Esophagus squamous epithelium (tissue), 5 donors: ENCODE measurements around the gene MICAL3. TPM values are rescaled to one million over a fixed set of nuclear protein-coding genes. Genes with fewer than 3 reads are reported as not detected.
"Not testable (repeated sequence)": the region's sequence is repeated elsewhere in the genome, so short reads cannot be mapped to it uniquely, and the experiment has no call there.

Experiments
- DNase-seq: peaks from one replicate; lab custom pipeline; 2025; lab: John Stamatoyannopoulos, UW
- H3K27ac ChIP-seq, 4 donors: fragments of 200-600 bp; sonication (generic); one replicate each; pipeline ENCODE4 v1.5.1; 2016 to 2019; ENCODE audit warnings: mild to moderate bottlenecking in 1 of 4
- H3K27me3 ChIP-seq, 4 donors: fragments of 200-600 bp; sonication (generic); 1 replicate in 3 of 4; 2 replicates in 1 of 4; pipeline versions ENCODE4 v1.5.1 to v1.6.0; 2017 to 2021; ENCODE audit warnings: antibody characterized with exemption in 1 of 4
- H3K36me3 ChIP-seq, 3 donors: fragments of 200-600 bp; sonication (generic); one replicate each; pipeline ENCODE4 v1.5.1; 2016 to 2019
- H3K4me1 ChIP-seq, 3 donors: fragments of 200-600 bp; sonication (generic); one replicate each; pipeline ENCODE4 v1.5.1; 2017 to 2019
- H3K4me3 ChIP-seq, 4 donors: fragments of 200-600 bp; sonication (generic); 1 replicate in 3 of 4; 2 replicates in 1 of 4; pipeline ENCODE4 v1.5.1; 2016 to 2019; ENCODE audit warnings: mild to moderate bottlenecking in 2 of 4, moderate library complexity in 1 of 4
- H3K9me3 ChIP-seq, 3 donors: fragments of 200-600 bp; sonication (generic); one replicate each; pipeline ENCODE4 v1.5.1; 2016 to 2019
- CTCF ChIP-seq, 6 experiments: fragments of 450-650 bp in 4 of 6; fragments of 200-600 bp in 2 of 6; sonication (generic) in 2 of 6; IDR thresholded peaks; one replicate each; pipeline ENCODE4 v1.5.1; 2016 to 2019; ENCODE audit warnings: antibody characterized with exemption in 6 of 6, mild to moderate bottlenecking in 4 of 6, moderate library complexity in 4 of 6
- POLR2A ChIP-seq, 4 donors: fragments of 450-650 bp; IDR thresholded peaks; one replicate each; pipeline ENCODE4 v1.6.1; 2017; ENCODE audit warnings: antibody characterized with exemption in 4 of 4, mild to moderate bottlenecking in 4 of 4, moderate library complexity in 3 of 4
- WGBS, 2 donors: methylation state at CpG; one replicate each; pipeline ENCODE4 v1.1.5; 2018; 5-methylcytosine and 5-hydroxymethylcytosine counted together
- intact Hi-C: fragments of 100-400 bp; cut with DNase I; formaldehyde crosslinking; loops from one replicate; pipeline ENCODE4 v1.15.0; 2022
- total RNA-seq, 4 donors: library from RNA; depleted of rRNA; stranded (reverse); fragments of >200 nt; gene quantifications; one replicate each; pipeline ENCODE4 v1.1.0, GENCODE V29; 2016
- donor health status: DM: yes; HTN: yes; CAD: no.

The MICAL3 gene
- total RNA-seq, 4 donors from 2014 or later = 11.2 to 30.9 (median 15.9) TPM

GRCh38 chr22:18048041-18048440 is 23.7 kb upstream of the MICAL3 start:
- H3K27me3 ChIP-seq = no peaks in the 10 kb centered on the region
- peak overlapping the region; percentile 25 to 91 (median 71) for H3K27ac ChIP-seq
- H3K4me3 ChIP-seq = peak overlapping the region in 2 of 4 donors; percentile 6 to 30
- TF ChIP-seq POLR2A (IDR thresholded peaks at IDR 0.05) = no peak
- TF ChIP-seq CTCF (IDR thresholded peaks at IDR 0.05) = no peak
- intact Hi-C loops = no loop called here
- WGBS, 2 donors = 70 to 74% methylated on average over 9 of the region's 9 CpGs
- H3K4me1 ChIP-seq = peaks cover 4 to 56% (median 14%) of the 10 kb centered on the region in 3 donors
- no peak for DNase-seq
- no peaks in the 10 kb centered on the region for H3K36me3 ChIP-seq
- H3K9me3 ChIP-seq = no peaks in the 10 kb centered on the region

GRCh38 chr22:18045794-18046193 is 21.4 kb upstream of the MICAL3 start:
- DNase-seq = no peak
- WGBS, 2 donors = 93 to 94% methylated on average over 4 of the region's 4 CpGs
- no peaks in the 10 kb centered on the region for H3K36me3 ChIP-seq
- TF ChIP-seq POLR2A (IDR thresholded peaks at IDR 0.05) = no peak
- TF ChIP-seq CTCF (IDR thresholded peaks at IDR 0.05) = no peak
- H3K4me1 ChIP-seq = peaks cover 4 to 45% (median 16%) of the 10 kb centered on the region in 3 donors
- no peak overlapping the region for H3K4me3 ChIP-seq
- no peaks in the 10 kb centered on the region for H3K9me3 ChIP-seq
- H3K27ac ChIP-seq = peak overlapping the region in 3 of 4 donors; percentile 74 to 91 (median 80)
- intact Hi-C loops = no loop called here
- H3K27me3 ChIP-seq = no peaks in the 10 kb centered on the region

- no peak overlapping the region for H3K4me3 ChIP-seq
- intact Hi-C loops = no loop called here
- H3K27ac ChIP-seq = peak overlapping the region; percentile 42 to 80 (median 76)
- 57 to 59% methylated on average over 7 to 11 of the region's 11 CpGs for WGBS, 2 donors
- H3K9me3 ChIP-seq = no peaks in the 10 kb centered on the region
- no peaks in the 10 kb centered on the region for H3K27me3 ChIP-seq
- DNase-seq = no peak
- peaks cover 0 to 34% (median 11%) of the 10 kb centered on the region in 3 donors for H3K4me1 ChIP-seq
- TF ChIP-seq CTCF (IDR thresholded peaks at IDR 0.05) = no peak
- no peak for TF ChIP-seq POLR2A (IDR thresholded peaks at IDR 0.05)
- H3K36me3 ChIP-seq = no peaks in the 10 kb centered on the region
These were observed 20.3 kb upstream of the MICAL3 start for GRCh38 chr22:18044548-18045271.

- 66 to 71% methylated on average over 6 of the region's 6 CpGs for WGBS, 2 donors
- no peak for DNase-seq
These were observed 18.3 kb upstream of the MICAL3 start for GRCh38 chr22:18042685-18043084.

GRCh38 chr22:18040898-18041297 is 16.5 kb upstream of the MICAL3 start:
- H3K4me3 ChIP-seq, H3K27me3 ChIP-seq, H3K9me3 ChIP-seq, DNase-seq, intact Hi-C loops, H3K36me3 ChIP-seq, H3K27ac ChIP-seq: not testable (repeated sequence)
- no CpG with 5 or more reads among the region's 6 CpGs for WGBS, 2 donors
- peaks cover 0 to 26% (median 6%) of the 10 kb centered on the region in 3 donors for H3K4me1 ChIP-seq

More at GRCh38 chr22:18042685-18043084, 18.3 kb upstream of the MICAL3 start:
- H3K4me3 ChIP-seq = no peak overlapping the region
- peaks cover 0 to 18% (median 4%) of the 10 kb centered on the region in 3 donors for H3K4me1 ChIP-seq
- no peaks in the 10 kb centered on the region for H3K36me3 ChIP-seq
- H3K27ac ChIP-seq = peak overlapping the region in 3 of 4 donors; percentile 16 to 52 (median 46)
- H3K27me3 ChIP-seq = no peaks in the 10 kb centered on the region
- intact Hi-C loops = no loop called here
- TF ChIP-seq CTCF (IDR thresholded peaks at IDR 0.05) = no peak
- TF ChIP-seq POLR2A (IDR thresholded peaks at IDR 0.05) = no peak
- no peaks in the 10 kb centered on the region for H3K9me3 ChIP-seq
